GM13976 (cell line): ENCODE data around the gene ADD2.

ENCODE experiments used
- DNase-seq: peaks from one replicate; pipeline ENCODE4 v3.0.0; 2012; ENCODE audit warnings: low spot score
- in situ Hi-C: fragments of 300-500 bp; cut with MboI; formaldehyde crosslinking; loops from one replicate; pipeline ENCODE4 v1.12.0; 2022; ENCODE audit warnings: low sequenced_read_pairs, mixed read lengths, inconsistent platforms; ENCODE audit not compliant: unreplicated experiment
- TF ChIP-seq, protein P1 (sequence below): IDR thresholded peaks from 2 replicates; pipeline ENCODE4 v1.5.1; 2012; ENCODE audit warnings: borderline replicate concordance, mild to moderate bottlenecking; ENCODE audit not compliant: insufficient read depth; ENCODE audit errors: extremely low read depth, missing control alignments, control extremely low read depth

ADD2 gene

DNA sequence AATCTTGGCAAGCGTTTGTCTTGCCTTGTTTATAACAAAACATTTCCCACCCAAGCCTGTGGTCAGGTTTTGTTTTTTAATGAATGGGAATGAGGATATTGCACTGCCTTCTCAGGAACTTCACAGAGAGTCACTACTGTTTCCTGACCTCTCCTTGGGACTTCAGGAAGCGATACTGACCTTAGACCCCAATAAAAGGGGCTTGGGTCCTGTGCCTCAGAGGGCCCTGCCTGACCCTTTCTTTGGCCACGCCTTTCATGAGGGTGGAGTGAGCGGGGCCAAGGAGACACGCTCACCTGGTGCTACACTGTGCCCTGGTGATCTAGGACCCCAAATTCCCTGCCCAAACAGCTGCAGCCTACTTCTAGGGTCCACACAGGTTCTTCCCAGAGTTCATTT lies 121.6 kb downstream of the ADD2 start:
- in situ Hi-C loops = loop anchor here (25.0 kb wide), 1 partner anchor 334 kb away; the partner anchor contains the start of gene FAM136A
- DNase-seq = no peak
- TF ChIP-seq, protein P1, sequence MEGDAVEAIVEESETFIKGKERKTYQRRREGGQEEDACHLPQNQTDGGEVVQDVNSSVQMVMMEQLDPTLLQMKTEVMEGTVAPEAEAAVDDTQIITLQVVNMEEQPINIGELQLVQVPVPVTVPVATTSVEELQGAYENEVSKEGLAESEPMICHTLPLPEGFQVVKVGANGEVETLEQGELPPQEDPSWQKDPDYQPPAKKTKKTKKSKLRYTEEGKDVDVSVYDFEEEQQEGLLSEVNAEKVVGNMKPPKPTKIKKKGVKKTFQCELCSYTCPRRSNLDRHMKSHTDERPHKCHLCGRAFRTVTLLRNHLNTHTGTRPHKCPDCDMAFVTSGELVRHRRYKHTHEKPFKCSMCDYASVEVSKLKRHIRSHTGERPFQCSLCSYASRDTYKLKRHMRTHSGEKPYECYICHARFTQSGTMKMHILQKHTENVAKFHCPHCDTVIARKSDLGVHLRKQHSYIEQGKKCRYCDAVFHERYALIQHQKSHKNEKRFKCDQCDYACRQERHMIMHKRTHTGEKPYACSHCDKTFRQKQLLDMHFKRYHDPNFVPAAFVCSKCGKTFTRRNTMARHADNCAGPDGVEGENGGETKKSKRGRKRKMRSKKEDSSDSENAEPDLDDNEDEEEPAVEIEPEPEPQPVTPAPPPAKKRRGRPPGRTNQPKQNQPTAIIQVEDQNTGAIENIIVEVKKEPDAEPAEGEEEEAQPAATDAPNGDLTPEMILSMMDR = no peak

DNA sequence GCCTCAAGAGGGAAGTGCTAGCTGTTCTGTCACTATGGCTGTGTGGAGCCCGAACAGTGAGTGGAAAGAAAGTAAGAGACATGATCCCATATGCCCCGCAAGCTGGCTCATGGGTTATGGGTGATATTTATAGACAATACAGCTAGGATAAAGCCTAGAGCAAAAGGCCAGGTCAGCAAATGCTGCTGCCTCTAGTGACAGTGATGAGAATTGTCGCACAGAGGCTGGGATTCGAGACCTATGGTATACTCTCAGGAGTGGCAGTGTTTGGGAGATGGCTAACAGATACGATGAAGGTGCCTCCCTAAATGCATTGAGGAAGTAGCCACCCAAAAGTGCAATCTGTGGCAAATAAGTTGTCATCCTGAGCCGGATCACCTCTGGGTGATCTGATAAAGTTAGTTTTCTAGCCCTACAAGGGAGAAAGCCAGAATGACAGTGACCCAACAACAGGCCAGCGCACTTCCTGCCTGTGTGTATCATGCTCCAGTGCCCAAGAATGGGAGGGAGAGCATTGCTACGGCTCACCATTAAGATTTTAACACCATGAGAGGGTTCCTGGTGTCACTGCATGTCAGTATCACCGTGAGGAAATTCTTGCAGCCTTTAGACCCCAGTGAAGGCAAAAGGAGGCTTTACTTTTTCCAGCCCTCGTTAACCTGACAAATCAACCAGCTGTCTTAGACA lies 122.1 kb downstream of the ADD2 start:
- TF ChIP-seq, protein P1 = no peak
- in situ Hi-C loops = loop anchor here (25.0 kb wide), 1 partner anchor 334 kb away; the partner anchor contains the start of gene FAM136A
- DNase-seq = no peak

DNA sequence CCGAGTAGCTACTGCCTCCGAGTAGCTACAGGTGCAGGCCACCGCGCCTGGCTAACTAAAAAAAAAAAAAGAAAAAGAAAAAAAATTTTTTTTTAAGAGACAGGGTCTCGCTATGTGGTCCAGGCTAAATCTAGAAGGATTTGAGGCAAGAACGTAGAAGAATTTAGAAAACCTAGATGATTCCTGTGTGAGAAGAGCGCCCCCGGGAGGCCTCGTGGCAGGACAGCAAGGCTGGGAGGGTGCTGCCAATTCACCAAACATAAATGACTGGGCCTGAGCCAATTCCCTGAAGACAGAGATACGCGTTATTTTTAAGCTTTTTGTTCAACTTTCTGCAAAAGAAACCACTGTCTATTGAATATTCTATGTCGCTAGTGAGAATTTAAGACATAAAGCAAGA lies 124.3 kb downstream of the ADD2 start:
- TF ChIP-seq, protein P1 = no peak
- peak; percentile 33 for DNase-seq
- in situ Hi-C loops = loop anchor here (25.0 kb wide), 1 partner anchor 331 kb away; the partner anchor contains the start of gene FAM136A

DNA sequence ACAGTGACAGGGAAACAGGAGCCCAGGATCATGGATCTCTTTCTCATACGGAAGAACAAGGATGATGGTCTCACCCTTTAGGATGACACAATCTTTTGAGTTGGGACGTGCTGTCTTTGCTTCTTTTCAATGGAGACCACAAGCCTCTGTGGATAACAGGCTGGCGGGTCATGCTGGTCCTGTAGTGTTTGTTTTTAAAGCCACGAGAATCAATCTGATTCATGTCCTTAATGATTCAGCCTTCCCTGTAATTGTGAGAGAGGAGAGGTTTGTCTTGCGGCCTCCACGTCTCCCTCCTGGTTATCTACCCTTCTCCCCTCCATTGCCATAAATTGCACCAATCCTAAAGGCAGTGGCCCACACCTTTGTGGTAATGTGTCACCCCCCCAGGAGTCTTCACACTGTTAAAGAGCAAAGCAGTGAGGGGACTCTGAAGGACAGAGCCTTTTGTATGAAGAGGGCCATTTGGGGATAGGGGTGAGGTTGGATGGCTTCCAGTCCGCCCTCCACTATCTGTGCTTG lies 126.7 kb downstream of the ADD2 start:
- in situ Hi-C loops = loop anchor here (25.0 kb wide), 1 partner anchor 329 kb away; the partner anchor contains the start of gene FAM136A
- TF ChIP-seq, protein P1 = no peak
- no peak for DNase-seq

DNA sequence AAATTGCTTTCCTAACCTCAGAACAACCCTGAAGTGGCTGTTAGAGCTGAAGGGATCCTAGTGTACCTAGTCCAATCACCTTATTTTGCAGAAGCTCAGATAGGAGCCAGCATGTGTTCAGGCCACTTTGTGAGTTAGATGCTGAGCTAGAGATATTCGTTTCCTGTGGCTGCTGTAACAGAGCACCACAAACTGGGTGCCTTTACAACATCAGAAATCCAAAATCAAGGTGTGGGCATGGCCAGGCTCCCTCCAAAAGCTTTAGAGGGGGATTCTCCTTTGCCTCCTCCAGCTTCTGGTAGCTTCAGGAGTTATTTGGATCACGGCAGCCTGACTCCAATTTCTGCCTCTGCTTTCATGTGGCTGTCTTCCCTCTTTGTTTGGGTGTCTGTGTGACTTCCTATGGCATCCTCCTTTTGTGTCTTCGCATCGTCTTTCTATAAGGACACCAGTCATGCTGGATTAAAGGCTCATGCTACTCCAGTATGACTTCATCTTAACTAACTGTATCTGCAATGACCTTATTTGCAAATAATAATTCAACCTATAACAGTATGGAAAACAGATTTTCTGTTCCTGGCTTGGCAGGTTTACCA lies 128.1 kb downstream of the ADD2 start:
- TF ChIP-seq, protein P1 = no peak
- in situ Hi-C loops = loop anchor here (25.0 kb wide), 1 partner anchor 328 kb away; the partner anchor contains the start of gene FAM136A
- DNase-seq = no peak

DNA sequence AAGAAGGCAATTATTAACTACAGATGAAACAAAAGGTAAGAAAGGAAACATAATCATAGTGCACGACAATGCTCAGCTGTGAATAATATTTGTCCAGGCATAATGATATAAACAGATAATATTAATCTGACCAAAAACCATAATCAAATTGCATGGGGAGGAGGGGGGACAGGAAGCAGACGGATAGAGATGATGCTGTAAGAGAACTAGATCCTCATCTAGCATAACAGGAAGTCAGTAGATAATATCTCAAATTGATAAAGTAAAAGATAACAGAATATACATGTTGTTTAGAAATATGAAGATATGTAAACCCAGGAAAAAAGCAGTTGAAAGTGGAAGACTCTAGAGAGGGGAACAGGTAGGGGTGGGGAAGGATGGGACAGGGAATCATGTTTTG lies 129.4 kb downstream of the ADD2 start:
- no peak for DNase-seq
- in situ Hi-C loops = loop anchor here (25.0 kb wide), 1 partner anchor 326 kb away; the partner anchor contains the start of gene FAM136A
- TF ChIP-seq, protein P1 = no peak
